ENCODE results near the gene CRYL1. TPM values are rescaled to one million over a fixed set of nuclear protein-coding genes. Genes with fewer than 3 reads are reported as not detected.

CRYL1 gene
- total and polyA plus RNA-seq, 2 of the 8 experiments (the other 6 are each of a cell fraction or from before 2014, with no cell fraction given) = 1.9 to 6.4 TPM

- Histone ChIP-seq H3K56ac (replicated peaks; ENCODE audit: insufficient read length, low read depth, low read length) (no peak overlapping the region), H3K9ac (replicated peaks in 1 of 4; ENCODE audit: extremely low read depth in 1 of 4, low read depth in 3 of 4, low read length in 3 of 4) (no peak overlapping the region), H3K4ac (replicated peaks; ENCODE audit: insufficient read length, low read depth, low read length) (no peak overlapping the region), H2BK5ac (ENCODE audit: low read depth, low read length) (no peak overlapping the region), H2AFZ (ENCODE audit: low read length) (no peak overlapping the region), H3K18ac (ENCODE audit: extremely low read depth, low read length) (no peak overlapping the region), H3K4me3 (ENCODE audit: extremely low read depth in 1 of 4, insufficient read depth in 2 of 4, low read depth in 3 of 4, low read length in 4 of 4) (no peak overlapping the region), H3K27ac (ENCODE audit: low read depth, low read length) (no peak overlapping the region), H2BK12ac (ENCODE audit: low read depth, low read length) (no peak overlapping the region), H3K79me1 (ENCODE audit: low read depth, low read length) (no peaks in the 10 kb centered on the region), H4K5ac (ENCODE audit: insufficient read length, low read depth, low read length) (no peak overlapping the region), H3K23ac (ENCODE audit: insufficient read length) (no peak overlapping the region), H2BK120ac (replicated peaks; ENCODE audit: low read depth, low read length) (no peak overlapping the region), H3K79me2 (ENCODE audit: control insufficient read depth in 1 of 2, insufficient read depth in 2 of 2, low read length in 2 of 2) (no peaks in the 10 kb centered on the region), H3K9me3 (ENCODE audit: insufficient read depth in 2 of 2, low read depth in 1 of 2, low read length in 1 of 2) (no peaks in the 10 kb centered on the region), H3K4me1 (replicated peaks in 1 of 4; ENCODE audit: control insufficient read depth in 3 of 4, insufficient read depth in 4 of 4, low read length in 3 of 4) (no peaks in the 10 kb centered on the region; a peak in 1 of 7 replicates), H3K23me2 (ENCODE audit: low read depth, low read length) (no peaks in the 10 kb centered on the region), H3K27me3 (replicated peaks in 1 of 4; ENCODE audit: control insufficient read depth in 3 of 4, extremely low read depth in 1 of 4, insufficient read depth in 3 of 4, low read length in 3 of 4) (peaks cover 15 to 39% (median 30%) of the 10 kb centered on the region in 4 experiments), H3K14ac (ENCODE audit: insufficient read length) (no peak overlapping the region), H4K91ac (replicated peaks; ENCODE audit: insufficient read length, low read length) (no peak overlapping the region), H2AK5ac (ENCODE audit: low read depth, low read length) (no peak overlapping the region), H4K20me1 (replicated peaks in 1 of 2; ENCODE audit: control insufficient read depth in 1 of 2, insufficient read depth in 2 of 2, low read length in 2 of 2) (peaks cover 2% of the 10 kb centered on the region in 2 experiments), H2BK15ac (ENCODE audit: low read length) (no peak overlapping the region), H3K36me3 (ENCODE audit: control insufficient read depth in 2 of 4, insufficient read depth in 4 of 4, low read length in 3 of 4) (no peaks in the 10 kb centered on the region; a peak in 1 of 8 replicates), H3K4me2 (ENCODE audit: insufficient read depth in 1 of 2, low read depth in 2 of 2, low read length in 2 of 2) (no peak overlapping the region), H2BK20ac (ENCODE audit: low read length) (no peak overlapping the region), H4K8ac (ENCODE audit: extremely low read depth, insufficient read depth, low read length) (no peak overlapping the region)
- DNase-seq (ENCODE audit: low read depth in 1 of 2, low spot score in 2 of 2) = no peak
- FAIRE-seq = no peak
- ChIA-PET CTCF (ENCODE audit: partially characterized antibody) (interaction anchor here (1.1 to 2.0 kb wide), 2 partner anchors 11 to 99 kb away, joined by 3 to 4 read pairs; no protein-coding TSS in a partner anchor), POLR2A (ENCODE audit: partially characterized antibody) (no interaction called here)
- no peak for TF ChIP-seq RXRA (IDR thresholded peaks at IDR 0.05; ENCODE audit: insufficient read depth, low read depth, low read length)
- WGBS, 2 experiments (ENCODE audit: extremely low coverage in 1 of 2, insufficient coverage in 1 of 2, insufficient read length in 1 of 2, insufficient replicate concordance in 2 of 2, low coverage in 1 of 2, low lambda C conversion rate in 2 of 2, missing lambda C conversion rate in 1 of 2) = 93% methylated on average over 7 of the region's 7 CpGs; no CpG with 5 or more reads in 1 of the 2 experiments
Observed at GRCh38 chr13:20356444-20356843, 169.2 kb downstream of the CRYL1 start.
